Esophagus (tissue), 2 donors: ENCODE results near the gene ETFBKMT. TPM values are rescaled to one million over a fixed set of nuclear protein-coding genes. Genes with fewer than 3 reads are reported as not detected.
"Not testable (repeated sequence)": the region's sequence is repeated elsewhere in the genome, so short reads cannot be mapped to it uniquely, and the experiment has no call there.

Experiments
- H3K27ac ChIP-seq, 2 donors: one replicate each; pipeline ENCODE4 v1.5.1; 2013; ENCODE audit warnings: low read depth in 2 of 2, mild to moderate bottlenecking in 2 of 2, inconsistent platforms in 1 of 2, low read length in 1 of 2, moderate library complexity in 1 of 2
- H3K27me3 ChIP-seq, 2 donors: one replicate each; pipeline ENCODE4 v1.6.1; 2013; ENCODE audit warnings: low read length in 2 of 2, control low read depth in 1 of 2, mild to moderate bottlenecking in 1 of 2; ENCODE audit not compliant: insufficient read depth in 2 of 2, control insufficient read depth in 1 of 2
- H3K36me3 ChIP-seq, 2 donors: one replicate each; pipeline ENCODE4 v1.6.1; 2013; ENCODE audit warnings: low read length in 1 of 2; ENCODE audit not compliant: control insufficient read depth in 2 of 2, insufficient read depth in 2 of 2
- H3K4me1 ChIP-seq, 2 donors: one replicate each; pipeline ENCODE4 v1.6.1; 2013; ENCODE audit warnings: low read length in 1 of 2; ENCODE audit not compliant: control insufficient read depth in 2 of 2, insufficient read depth in 2 of 2
- H3K4me3 ChIP-seq, 2 donors: one replicate each; pipeline ENCODE4 v1.5.1; 2013; ENCODE audit warnings: low read length in 2 of 2, mild to moderate bottlenecking in 2 of 2, low read depth in 1 of 2, moderate library complexity in 1 of 2
- H3K9me3 ChIP-seq, 2 donors: one replicate each; pipeline ENCODE4 v1.6.1; 2013; ENCODE audit warnings: mild to moderate bottlenecking in 2 of 2, low read depth in 1 of 2, low read length in 1 of 2, moderate library complexity in 1 of 2; ENCODE audit not compliant: control insufficient read depth in 2 of 2, insufficient read depth in 1 of 2
- WGBS, 2 donors: extraction: QIAGEN DNeasy Blood & Tissue Kit; methylation state at CpG; one replicate each; pipeline ENCODE4 v1.1.7; 2013; 5-methylcytosine and 5-hydroxymethylcytosine counted together
- polyA plus RNA-seq, 2 donors: library from polyadenylated mRNA; stranded (reverse); fragments of 200-250 nt; gene quantifications; one replicate each; pipeline ENCODE4 v1.2.3, GENCODE V29; 2013
- donor health status: healthy with polysubstance abuse.
- donor health status: Bipolar disorder and iron deficiency.

The ETFBKMT gene
- polyA plus RNA-seq, 2 donors = 0.84 TPM

DNA sequence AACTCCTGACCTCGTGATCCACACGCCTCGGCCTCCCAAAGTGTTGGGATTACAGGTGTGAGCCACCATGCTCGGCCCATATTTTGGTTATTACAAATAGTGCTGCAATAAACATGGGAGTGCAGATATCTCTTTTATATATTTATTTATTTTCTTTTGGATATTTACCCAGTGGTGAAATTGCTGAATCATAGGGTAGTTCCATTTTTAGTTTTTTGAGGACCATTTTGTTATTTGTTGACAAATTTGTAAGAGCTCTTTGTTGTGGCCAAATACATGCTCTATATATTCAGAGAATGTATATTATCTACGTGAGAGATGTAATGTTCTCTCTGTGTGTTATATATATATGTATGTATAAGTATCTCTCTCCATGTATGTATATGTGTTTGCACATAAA lies 53.4 kb downstream of the ETFBKMT start:
- Histone ChIP-seq H3K36me3 (no peaks in the 10 kb centered on the region), H3K4me3 (no peak overlapping the region), H3K9me3 (no peaks in the 10 kb centered on the region), H3K4me1 (no peaks in the 10 kb centered on the region), H3K27ac (no peak overlapping the region), H3K27me3 (no peaks in the 10 kb centered on the region)
- 97 to 100% methylated on average over 5 of the region's 5 CpGs for WGBS, 2 donors

DNA sequence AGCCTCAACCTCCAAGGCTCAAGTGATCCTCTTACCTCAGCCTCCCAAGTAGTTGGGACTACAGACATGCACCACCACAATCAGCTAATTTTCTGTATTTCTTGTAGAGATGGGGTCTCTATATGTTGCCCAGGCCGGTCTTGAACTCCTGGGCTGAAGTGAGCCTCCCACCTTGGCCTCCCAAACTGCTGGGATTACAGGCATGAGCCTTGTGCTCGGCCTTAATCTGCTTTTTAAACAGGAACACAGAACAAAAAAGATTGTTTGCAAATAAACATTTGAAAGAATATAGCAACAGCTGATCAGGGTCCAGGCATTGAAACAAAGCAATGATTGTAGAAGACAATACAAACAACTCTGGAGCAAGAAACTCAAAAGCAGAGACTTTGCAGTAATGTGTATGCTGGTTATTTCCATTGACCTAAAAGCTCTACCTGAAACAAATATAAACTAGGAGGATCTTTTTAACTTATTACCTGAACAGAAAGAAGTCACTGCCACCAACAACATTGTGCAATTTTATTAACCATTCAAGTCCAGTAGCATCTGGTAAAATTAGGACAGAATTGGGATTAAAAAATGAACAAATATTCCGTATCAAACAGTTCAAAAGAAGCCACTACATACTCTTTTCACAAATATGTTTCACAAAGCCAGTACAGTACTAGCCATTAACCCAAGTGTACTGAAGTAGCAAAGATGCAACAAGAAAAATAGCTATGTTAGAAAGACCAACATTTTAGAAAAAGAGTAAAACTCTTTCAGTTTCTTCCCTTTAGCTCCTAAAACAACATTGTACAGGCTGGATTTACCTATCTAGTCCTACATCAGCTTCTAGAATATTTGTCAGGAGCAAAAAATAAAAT lies 55.2 kb downstream of the ETFBKMT start:
- Histone ChIP-seq H3K27ac (no peak overlapping the region), H3K36me3 (peaks cover 0 to 4% of the 10 kb centered on the region in 2 donors)

GRCh38 chr12:31715283-31715825 lies 55.9 kb downstream of the ETFBKMT start:
- WGBS, 2 donors = 63 to 75% methylated on average over 5 of the region's 5 CpGs
- no peaks in the 10 kb centered on the region for H3K27me3 ChIP-seq
- peaks cover 0 to 4% of the 10 kb centered on the region in 2 donors for H3K4me1 ChIP-seq
- peaks cover 0 to 4% of the 10 kb centered on the region in 2 donors for H3K36me3 ChIP-seq
- no peak overlapping the region for H3K27ac ChIP-seq
- peaks cover 0 to 4% of the 10 kb centered on the region in 2 donors for H3K9me3 ChIP-seq
- H3K4me3 ChIP-seq = no peak overlapping the region

More for the DNA sequence above, 55.2 kb downstream of the ETFBKMT start:
- peaks cover 0 to 4% of the 10 kb centered on the region in 2 donors for H3K4me1 ChIP-seq
- H3K9me3 ChIP-seq = peaks cover 0 to 4% of the 10 kb centered on the region in 2 donors
- H3K27me3 ChIP-seq = no peaks in the 10 kb centered on the region
- no peak overlapping the region for H3K4me3 ChIP-seq
- 93 to 94% methylated on average over 3 of the region's 3 CpGs for WGBS, 2 donors

DNA sequence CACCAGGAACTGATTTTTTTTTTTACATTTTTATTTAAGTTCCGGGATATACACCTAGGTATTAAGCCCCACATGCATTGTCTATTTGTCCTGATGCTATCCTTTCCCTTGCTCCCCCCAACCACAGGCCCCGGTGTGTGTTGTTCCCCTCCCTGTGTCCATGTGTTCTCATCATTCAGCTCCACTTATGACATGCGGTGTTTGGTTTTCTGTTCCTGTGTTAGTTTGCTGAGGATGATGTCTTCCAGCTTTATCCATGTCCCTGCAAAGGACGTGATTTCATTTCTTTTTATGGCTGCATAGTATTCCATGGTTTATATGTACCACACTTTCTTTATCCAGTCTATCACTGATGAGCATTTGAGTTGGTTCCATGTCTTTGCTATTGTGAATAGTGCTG lies 57.5 kb downstream of the ETFBKMT start:
- 97 to 100% methylated on average over 4 of the region's 4 CpGs for WGBS, 2 donors
- not testable (repeated sequence) for H3K4me3 ChIP-seq, H3K36me3 ChIP-seq, H3K27me3 ChIP-seq, H3K27ac ChIP-seq, H3K9me3 ChIP-seq, H3K4me1 ChIP-seq

- not testable (repeated sequence) for H3K4me1 ChIP-seq, H3K4me3 ChIP-seq, H3K9me3 ChIP-seq, H3K27ac ChIP-seq, H3K27me3 ChIP-seq, H3K36me3 ChIP-seq
- WGBS, 2 donors = 94 to 96% methylated on average over 15 of the region's 15 CpGs
Observed at GRCh38 chr12:31718542-31719198, 59.2 kb downstream of the ETFBKMT start.

GRCh38 chr12:31722580-31722979 lies 63.1 kb downstream of the ETFBKMT start:
- Histone ChIP-seq H3K9me3 (peaks cover 0 to 4% of the 10 kb centered on the region in 2 donors), H3K4me1 (peaks cover 0 to 4% of the 10 kb centered on the region in 2 donors), H3K4me3 (no peak overlapping the region), H3K27ac (no peak overlapping the region), H3K27me3 (no peaks in the 10 kb centered on the region), H3K36me3 (peaks cover 0 to 4% of the 10 kb centered on the region in 2 donors)
- 88 to 95% methylated on average over 2 of the region's 2 CpGs for WGBS, 2 donors

Other genes with a start within 250 kb of the ETFBKMT start
- under 1 TPM; 0.33 to 0.55 TPM for gene DENND5B, start 68.6 kb upstream of the ETFBKMT start, polyA plus RNA-seq
- gene AMN1, start 69.3 kb downstream of the ETFBKMT start, polyA plus RNA-seq = 1 to 10 TPM; 4.4 to 4.7 TPM